Measurements from ENCODE around the gene AAK1. TPM values are rescaled to one million over a fixed set of nuclear protein-coding genes. Genes with fewer than 3 reads are reported as not detected.

Gene AAK1
- polyA plus RNA-seq, 3 donors: 7.9 to 14.6 (median 13.3) TPM

Other genes starting within 250 kb of the AAK1 start
- 10 to 100 TPM; 30.2 to 83.9 (median 76.5) TPM for gene NFU1, start 206.3 kb downstream of the AAK1 start, polyA plus RNA-seq
- 100 to 1,000 TPM in 1 of 3 donors, 10 to 100 TPM in 2; 41.9 to 205 (median 62.0) TPM for gene ANXA4, start 98.4 kb upstream of the AAK1 start, polyA plus RNA-seq
- 1 to 10 TPM; 5.8 to 9.2 (median 8.8) TPM for gene GMCL1, start 185.9 kb upstream of the AAK1 start, polyA plus RNA-seq